Measurements from ENCODE around the gene HNRNPA0.
"Not testable (repeated sequence)": the region's sequence is repeated elsewhere in the genome, so short reads cannot be mapped to it uniquely, and the experiment has no call there.

The HNRNPA0 gene

GRCh38 chr5:137754188-137754960 is at the start of gene HNRNPA0:
HNRNPA0 (minus strand) TSS chr5:137754363; CDS start chr5:137754066, 297 bp downstream.
- in situ Hi-C loops (cut with MboI; ENCODE audit: low sequenced_read_pairs): no loop called here

GRCh38 chr5:137802282-137803210 is 48.4 kb upstream of the HNRNPA0 start:
- in situ Hi-C loops (cut with MboI; ENCODE audit: low sequenced_read_pairs): no loop called here

GRCh38 chr5:137800700-137801411 is 46.7 kb upstream of the HNRNPA0 start:
- in situ Hi-C loops (cut with MboI; ENCODE audit: low sequenced_read_pairs): no loop called here

GRCh38 chr5:137796279-137796678 is 42.1 kb upstream of the HNRNPA0 start:
- in situ Hi-C loops (cut with MboI; ENCODE audit: low sequenced_read_pairs): no loop called here

GRCh38 chr5:137794863-137795262 is 40.7 kb upstream of the HNRNPA0 start:
- in situ Hi-C loops (cut with MboI; ENCODE audit: low sequenced_read_pairs): no loop called here

GRCh38 chr5:137792303-137792702 is 38.1 kb upstream of the HNRNPA0 start:
- in situ Hi-C loops (cut with MboI; ENCODE audit: low sequenced_read_pairs): no loop called here

GRCh38 chr5:137791799-137792198 is 37.6 kb upstream of the HNRNPA0 start:
- in situ Hi-C loops (cut with MboI; ENCODE audit: low sequenced_read_pairs): no loop called here

GRCh38 chr5:137791387-137791786 is 37.2 kb upstream of the HNRNPA0 start:
- in situ Hi-C loops (cut with MboI; ENCODE audit: low sequenced_read_pairs): no loop called here

- in situ Hi-C loops (cut with MboI; ENCODE audit: low sequenced_read_pairs): not testable (repeated sequence)
These were observed 34.4 kb upstream of the HNRNPA0 start for GRCh38 chr5:137788560-137788959.

GRCh38 chr5:137782984-137783536 is 28.9 kb upstream of the HNRNPA0 start:
- in situ Hi-C loops (cut with MboI; ENCODE audit: low sequenced_read_pairs): no loop called here

GRCh38 chr5:137782055-137782454 is 27.9 kb upstream of the HNRNPA0 start:
- in situ Hi-C loops (cut with MboI; ENCODE audit: low sequenced_read_pairs): no loop called here

GRCh38 chr5:137778772-137779564 is 24.8 kb upstream of the HNRNPA0 start:
- in situ Hi-C loops (cut with MboI; ENCODE audit: low sequenced_read_pairs): no loop called here

GRCh38 chr5:137767937-137768336 is 13.8 kb upstream of the HNRNPA0 start:
- in situ Hi-C loops (cut with MboI; ENCODE audit: low sequenced_read_pairs): not testable (repeated sequence)

GRCh38 chr5:137761566-137761965 is 7.4 kb upstream of the HNRNPA0 start:
- in situ Hi-C loops (cut with MboI; ENCODE audit: low sequenced_read_pairs): no loop called here

- in situ Hi-C loops (cut with MboI; ENCODE audit: low sequenced_read_pairs): no loop called here
These were observed 6.8 kb upstream of the HNRNPA0 start for GRCh38 chr5:137760719-137761516.

- in situ Hi-C loops (cut with MboI; ENCODE audit: low sequenced_read_pairs): no loop called here
These were observed 6.1 kb upstream of the HNRNPA0 start for GRCh38 chr5:137760294-137760693.

GRCh38 chr5:137758715-137759306 is 4.6 kb upstream of the HNRNPA0 start:
- in situ Hi-C loops (cut with MboI; ENCODE audit: low sequenced_read_pairs): no loop called here

GRCh38 chr5:137758121-137758520 is 4.0 kb upstream of the HNRNPA0 start:
- in situ Hi-C loops (cut with MboI; ENCODE audit: low sequenced_read_pairs): no loop called here

GRCh38 chr5:137757634-137758033 is 3.5 kb upstream of the HNRNPA0 start:
- in situ Hi-C loops (cut with MboI; ENCODE audit: low sequenced_read_pairs): no loop called here

Measured in HL-60/S4 (cell line).